Kidney tubule cell (primary cell): ENCODE measurements around the gene IRF2.

ENCODE experiments used
- DNase-seq: peaks from one replicate; pipeline ENCODE4 v3.0.0-alpha.2; 2018; ENCODE audit warnings: low spot score

The IRF2 gene

DNA sequence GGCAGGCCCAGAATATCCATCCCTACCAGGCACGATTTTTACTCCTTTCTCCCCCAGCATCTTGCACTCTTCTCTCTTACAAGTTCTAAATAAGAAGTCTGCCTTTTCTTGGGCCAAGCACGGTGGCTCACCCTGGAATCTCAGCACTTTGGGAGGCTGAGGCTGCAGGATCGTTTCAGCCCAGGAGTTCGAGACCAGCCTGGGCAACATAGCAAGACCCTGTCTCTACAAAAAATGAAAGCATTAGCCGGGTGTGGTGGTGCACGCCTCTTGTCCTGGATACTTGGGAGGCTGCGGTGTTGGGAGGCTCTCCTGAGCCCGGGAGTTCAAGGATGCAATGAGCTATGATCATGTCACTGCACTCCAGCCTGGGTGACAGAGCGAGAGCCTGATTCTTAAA, 64.8 kb downstream of the IRF2 start:
- no peak for DNase-seq

DNA sequence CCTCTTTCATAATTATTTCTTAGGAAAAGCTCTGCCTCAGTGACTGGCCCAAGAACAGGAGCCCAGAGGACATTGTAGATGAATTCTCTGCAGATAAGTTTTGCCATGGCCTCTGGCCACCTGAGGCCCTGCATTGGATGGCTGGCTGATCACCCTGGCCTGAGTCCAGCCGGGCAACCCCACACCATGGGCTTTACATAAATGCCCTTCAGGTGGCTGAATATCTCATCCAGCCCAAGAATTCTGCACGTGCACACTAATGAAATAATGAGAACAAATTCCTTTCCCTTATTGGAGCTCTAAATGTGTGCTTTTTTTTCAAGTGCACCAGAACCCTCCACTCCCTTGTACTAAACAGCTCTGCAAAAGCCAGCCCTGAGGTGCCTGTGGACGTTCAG, 65.7 kb downstream of the IRF2 start:
- DNase-seq = no peak

DNA sequence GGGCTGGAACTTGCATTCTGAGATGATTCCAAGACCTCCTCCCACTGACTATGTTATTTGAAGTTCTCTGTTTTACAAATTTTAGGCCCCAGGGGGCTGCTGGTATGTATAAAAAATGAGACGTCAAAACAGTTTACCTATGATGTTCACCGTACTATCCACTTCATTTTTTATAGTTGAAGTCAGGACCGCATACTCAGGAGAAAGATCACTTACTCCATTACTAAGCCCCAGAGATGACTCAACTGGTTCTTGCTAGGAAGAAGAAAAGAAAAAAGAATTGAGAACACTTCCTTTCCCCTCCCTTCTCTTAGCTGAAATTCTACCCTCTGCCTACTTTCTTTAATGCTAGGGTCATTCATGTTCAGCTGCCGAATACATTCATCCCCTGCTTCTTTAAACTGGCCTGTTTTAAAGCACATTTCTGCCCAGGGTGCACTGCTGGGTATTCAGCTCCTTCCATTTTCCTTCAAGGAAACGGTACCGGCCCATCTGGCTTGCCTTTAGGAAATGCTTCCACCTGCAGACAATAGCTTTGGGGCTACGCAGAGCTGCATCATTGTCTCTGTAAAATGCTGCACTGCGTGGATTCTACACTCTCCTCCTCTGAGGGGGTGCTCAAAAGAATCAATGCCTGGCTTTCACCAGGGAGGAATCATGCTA, 66.2 kb downstream of the IRF2 start:
- DNase-seq = peak; percentile 58

DNA sequence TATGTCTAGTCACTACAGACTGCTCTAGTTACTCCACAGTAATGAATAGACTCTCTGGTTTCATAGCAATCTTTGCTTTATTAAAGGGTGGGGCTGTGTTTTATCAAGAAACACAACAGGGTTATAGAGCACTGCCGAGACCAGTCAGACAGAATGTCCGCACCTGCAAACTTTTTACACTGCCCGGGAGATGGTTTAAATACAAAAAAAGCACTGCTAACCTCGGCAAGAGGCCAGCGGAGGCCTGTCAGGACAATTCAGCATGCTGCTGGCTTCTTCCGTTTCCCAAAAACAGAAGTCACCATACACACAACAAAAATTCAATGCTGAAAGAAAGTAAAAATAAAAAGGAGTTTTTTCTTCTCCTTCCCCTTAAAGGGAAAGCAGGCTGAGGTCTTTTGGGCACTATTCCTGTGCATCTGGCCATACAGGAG, 67.4 kb downstream of the IRF2 start:
- DNase-seq = no peak

DNA sequence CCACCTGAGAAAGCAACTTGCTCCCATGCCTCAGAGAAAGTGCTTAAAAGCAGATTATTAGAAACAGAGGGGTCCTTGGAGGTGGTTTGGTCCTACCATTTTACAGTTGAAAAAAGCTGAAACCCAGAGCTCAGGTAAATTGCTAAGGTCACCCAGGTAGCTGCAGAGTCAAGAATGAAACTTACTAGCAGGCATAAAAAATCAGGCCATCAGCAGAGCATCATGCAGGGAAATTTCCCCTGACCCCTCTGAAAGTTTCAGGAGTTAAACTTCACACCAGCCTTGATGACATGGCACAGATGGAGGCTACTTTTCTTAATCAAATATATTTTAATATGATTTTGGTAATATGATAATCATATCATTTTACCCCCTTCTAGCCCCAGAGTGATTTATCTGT, 70.3 kb downstream of the IRF2 start:
- no peak for DNase-seq

DNA sequence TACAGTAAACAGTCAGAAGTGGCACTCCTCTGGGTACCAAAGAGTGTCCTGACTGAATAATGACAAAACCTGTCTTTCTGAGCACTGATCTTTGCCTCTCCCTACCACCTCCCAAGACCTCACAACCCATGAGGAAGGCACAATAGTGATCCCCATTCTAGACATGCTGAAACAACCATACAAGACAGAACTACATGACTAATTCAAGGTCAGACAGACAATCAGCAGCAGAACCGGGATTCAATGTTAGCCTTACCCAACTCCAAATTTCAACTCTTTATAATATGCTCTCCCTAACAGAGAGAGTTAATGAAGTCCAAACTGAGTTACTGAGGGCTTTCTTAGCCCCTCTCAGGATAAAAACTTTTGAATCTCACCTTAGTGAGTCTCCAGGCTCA, 71.0 kb downstream of the IRF2 start:
- DNase-seq = no peak

DNA sequence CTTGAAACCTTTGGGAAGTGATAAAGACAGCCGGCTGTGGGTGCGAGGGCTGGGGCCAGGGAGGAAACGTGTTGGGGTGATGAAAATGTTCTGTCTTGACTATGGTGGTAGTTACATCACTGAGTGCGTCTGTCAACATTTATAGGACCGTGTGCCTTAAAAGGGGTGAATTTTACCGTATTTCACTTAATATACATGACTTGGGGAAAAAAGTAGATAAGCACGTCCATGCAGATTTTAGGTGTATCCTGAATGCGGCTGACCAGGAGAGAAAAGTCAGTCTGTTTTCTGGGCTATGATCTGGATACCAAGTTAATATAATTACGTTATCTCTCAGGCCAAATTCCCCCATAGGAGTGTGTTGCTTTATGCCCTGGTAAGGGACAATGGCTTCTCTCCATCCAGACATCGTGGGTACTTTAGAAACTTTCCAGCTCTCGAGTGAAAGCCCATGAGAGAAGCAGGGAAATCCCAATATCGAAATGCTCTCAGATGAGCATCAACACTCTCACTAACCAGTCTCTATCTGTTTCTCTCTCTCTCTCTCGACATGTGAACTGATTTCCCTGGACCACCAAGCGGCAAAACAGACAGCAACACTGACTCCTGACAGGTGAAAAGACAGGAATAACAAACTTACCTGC, 71.5 kb downstream of the IRF2 start:
- no peak for DNase-seq

DNA sequence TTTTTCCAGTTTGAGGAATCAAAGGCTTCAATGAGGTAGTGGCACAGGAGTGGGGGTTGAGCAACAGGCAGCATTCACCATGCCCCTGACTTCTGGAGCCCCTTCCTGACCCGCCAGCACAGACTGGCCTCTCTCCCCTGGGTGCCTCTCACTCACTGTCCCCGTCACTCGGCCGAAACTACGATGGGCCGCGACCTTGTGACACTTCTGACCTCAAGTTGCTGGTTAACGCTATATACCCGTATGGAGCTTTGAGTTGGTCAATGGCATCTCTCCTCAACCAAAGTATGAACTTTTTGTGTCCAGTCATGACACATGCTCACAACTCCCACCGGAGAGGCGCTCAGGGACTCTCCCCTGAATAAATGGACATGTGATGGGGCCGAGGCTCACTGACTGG, 72.1 kb downstream of the IRF2 start:
- no peak for DNase-seq

DNA sequence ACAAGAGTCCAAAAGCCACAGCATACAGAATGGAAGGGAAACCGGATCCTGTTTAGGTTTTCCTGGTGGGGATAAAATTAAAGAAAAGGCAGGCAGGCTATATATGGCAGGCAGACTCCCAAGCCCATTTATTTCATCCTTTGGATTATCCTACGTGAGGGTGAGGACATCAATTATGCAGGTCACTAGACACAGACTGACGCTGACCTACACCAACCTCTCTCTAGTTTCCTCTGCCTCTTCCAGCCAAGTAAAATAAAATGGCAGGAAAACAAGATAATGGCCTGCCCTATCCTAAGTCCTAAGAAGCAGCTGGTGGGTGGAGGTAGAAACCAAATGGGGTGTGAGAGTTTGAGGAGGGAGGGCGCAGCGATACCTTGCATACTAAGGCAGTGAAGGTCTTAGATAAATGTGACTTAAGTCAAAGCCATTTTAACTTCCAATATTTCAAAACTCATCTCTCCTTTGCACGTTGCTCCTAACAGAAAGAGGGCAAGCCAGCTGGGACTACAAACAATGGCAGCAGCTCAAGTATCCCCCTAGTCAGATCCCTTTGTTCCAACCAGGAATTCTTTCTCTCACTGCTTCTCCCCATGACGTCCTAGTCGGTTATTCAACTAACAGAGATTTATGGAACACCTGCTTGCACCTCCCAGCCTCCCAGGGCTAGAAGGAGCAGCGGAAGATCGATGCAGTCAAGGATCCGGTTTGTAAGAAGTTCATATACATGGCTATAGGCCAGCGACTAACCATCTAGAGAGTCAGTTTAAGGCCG, 72.8 kb downstream of the IRF2 start:
- no peak for DNase-seq

DNA sequence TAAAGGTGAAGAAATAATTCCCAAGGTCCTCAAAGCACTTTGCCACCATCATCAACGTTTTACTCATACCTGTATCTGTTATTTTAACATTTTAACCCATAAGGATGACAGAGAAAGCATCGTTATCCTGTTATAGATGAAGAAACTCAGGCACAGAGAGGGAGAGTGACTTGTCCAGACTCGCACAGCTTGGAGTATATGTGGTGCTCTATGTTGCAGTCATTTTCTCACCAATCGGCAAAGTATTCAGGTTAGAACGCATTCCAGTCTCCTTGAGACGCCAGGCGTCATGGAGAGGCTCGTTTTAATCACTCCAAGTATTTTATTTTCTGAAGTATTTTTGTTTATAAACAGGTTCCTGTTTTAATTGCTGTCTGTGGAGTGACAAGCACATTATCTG, 73.5 kb downstream of the IRF2 start:
- DNase-seq = no peak

DNA sequence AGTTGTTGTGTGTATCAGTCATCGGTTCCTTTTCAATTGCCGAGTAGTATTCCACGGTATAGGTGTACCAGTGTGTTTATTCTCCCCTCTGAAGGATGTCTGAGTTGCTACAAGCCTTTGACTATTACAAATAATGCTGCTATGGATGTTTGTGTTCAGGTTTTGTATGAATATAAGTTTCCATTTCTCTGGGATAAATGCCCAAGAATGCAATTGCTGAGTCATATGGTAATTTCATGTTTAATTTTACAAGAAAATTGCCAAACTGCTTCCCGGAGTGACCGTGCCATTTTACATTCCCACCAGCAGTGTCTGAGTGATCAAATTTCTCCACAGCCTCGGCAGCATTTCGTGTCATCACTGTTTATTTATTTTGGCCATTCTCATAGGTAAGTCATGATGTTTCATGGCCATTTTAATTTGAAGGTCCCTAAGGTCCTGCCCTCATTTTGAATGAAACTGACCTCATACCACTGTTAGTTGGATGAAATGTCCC, 73.9 kb downstream of the IRF2 start:
- DNase-seq = peak; percentile 29

DNA sequence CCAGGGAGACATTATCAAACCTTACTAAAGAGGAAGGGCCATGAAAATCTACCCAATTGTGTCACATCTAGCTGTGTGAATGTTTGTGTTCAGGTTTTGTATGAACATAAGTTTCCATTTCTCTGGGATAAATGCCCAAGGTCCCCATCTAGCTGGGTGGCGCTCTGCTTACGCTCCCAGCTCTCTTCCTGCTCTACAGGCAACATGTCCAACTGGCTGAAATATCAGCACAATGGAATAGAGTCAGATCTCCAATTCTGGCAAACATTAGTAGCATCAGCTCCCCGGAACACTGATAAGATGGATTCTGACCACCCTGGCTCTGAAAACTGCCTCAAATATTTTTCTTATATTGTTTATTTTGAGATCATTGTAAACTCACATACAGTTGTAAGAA, 74.8 kb downstream of the IRF2 start:
- DNase-seq = no peak

DNA sequence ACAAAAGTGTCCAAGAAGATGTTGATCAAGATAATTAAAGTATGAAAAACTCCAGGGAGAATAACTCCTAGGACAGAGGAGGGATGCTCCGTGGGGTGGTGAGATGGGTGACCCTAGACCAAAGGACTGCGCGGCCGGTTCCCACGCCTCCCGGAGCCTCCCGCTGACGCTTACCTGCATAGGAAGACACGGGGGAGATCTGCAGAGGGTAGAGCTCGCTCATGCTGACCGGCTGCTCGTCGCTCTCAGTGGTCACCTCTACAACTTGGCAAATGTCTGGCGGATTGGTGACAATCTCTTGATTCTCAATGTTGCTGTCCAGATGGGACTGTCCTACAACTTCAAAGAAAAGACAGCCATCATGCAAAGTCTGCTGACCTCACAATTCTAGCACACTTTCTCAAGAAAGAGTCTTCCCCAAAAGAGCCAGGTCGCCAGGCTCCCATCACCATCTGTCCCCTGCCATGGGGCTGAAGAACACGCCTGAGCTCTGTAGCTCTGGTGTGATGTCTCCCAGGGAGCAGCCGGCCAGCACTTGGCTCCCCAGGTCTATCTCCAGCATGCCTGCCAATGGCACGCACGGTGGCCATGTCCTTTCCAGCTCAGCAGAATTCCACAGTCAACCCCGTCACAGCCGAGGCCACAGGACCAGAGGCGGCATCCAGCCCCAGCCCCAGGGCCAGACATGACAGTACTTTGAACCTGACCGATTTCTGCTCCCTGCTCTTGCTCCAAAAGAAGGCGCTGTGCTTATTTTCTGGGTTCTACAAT, 75.4 kb downstream of the IRF2 start:
- no peak for DNase-seq

DNA sequence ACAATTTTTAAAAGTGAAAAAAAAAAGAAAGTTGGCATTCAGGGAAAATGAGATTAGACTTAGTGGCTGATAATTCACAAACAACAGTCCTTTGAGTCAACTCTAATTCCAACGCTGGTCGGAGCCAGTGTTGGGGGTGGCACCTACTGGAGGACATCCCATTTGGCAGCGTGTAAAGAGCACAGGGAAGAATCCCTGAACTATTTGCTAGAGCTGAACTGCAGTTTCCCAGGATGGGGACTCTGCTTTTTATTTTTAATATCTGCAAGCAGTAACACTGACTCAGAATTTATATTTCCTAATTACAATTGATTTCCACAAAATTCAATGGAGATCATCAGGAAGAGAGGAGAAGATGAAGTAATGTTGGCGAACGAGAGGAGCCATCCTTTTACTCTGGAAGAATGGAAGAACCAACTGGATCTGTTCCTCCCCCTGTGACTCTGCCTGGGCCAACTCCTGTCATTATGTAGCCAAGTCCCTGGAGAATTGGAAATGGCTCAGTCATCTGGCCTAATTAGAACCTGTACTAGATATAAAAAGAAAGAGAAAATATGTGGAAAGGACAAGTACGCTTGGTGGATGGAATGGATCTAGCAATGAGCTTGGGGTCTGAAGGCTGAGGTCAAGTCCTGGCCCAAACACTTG, 76.7 kb downstream of the IRF2 start:
- no peak for DNase-seq

DNA sequence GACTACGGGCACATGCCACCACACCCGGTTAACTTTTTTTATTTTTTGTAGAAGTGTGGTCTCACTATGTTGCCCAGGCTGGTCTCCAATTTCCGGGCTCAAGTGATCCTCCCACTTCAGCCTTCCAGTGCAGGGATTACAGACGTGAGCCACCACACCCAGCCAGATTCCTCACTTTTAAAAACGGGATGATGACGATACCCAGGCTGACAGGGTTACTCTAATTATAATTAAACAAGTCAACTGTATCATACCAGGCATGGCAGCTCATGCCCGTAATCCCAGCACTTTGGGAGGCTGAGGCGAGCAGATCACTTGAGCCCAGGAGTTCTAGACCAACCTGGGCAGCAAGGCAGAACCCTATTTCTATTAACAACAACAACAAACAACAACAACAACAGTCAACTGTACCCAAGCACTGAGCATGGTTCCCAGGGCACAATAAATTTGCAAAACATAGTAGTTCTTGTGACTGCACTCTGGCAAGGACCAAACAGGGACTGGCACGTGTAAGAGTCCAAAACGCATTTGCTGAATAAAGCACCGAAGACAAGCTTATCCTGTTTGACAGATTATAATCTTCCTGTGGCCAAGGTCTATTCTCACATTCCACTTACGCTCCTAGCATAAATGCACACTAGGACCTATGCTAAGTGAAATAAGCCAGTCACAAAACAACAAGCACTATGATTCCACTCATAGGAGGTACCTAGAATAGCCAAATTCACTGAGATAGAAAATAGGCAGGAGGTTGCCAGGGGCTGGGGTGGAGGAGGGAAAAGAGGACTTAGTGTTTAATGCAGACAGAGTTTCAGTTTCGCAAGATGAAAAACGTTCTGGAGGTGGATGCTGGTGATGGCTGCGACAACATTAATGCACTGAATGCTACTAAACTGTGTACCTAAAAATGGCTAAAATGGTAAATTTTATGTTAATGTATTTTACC, 77.5 kb downstream of the IRF2 start:
- DNase-seq = no peak

DNA sequence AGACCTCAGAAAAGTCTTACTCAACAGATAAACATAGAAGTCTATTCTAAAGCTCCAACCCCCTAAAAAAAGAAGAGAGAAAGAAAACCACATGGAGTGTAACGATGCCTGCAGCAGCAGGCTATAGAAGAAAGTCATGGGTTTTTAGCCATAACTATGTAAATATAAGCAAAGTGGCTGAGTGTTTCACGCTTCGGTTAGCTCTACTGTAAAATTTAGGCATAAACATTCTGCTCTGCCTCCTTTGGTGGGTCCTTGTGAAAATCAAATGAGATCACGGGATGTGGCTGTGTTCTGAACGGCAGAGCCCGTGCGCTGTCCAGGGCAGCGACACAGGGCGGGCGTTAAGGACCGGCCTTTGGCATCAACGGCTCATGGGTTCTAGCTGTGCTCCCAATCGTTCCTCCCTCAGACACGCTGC, 78.4 kb downstream of the IRF2 start:
- DNase-seq = no peak

DNA sequence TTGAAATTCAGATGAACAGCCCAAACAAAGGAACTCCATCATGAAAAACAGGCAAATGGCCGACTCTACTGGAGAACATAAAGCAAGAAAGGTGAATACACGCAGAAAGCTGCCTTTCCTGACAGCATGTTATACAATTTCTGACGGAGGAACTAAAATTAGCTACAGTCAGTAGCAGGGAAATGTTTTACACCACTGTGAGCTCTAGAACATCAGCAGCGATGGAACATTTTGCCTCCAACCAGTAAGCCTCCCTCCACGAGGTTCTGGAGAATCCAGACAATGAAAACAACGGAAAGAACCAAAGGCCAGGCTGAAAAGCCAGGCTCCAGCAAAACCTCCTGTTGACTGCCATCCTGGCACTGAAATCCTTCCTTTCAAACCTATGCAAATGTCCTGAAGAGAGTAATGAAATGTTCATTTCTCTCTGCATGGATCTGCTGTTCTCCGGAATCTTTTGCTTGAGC, 78.9 kb downstream of the IRF2 start:
- DNase-seq = no peak

DNA sequence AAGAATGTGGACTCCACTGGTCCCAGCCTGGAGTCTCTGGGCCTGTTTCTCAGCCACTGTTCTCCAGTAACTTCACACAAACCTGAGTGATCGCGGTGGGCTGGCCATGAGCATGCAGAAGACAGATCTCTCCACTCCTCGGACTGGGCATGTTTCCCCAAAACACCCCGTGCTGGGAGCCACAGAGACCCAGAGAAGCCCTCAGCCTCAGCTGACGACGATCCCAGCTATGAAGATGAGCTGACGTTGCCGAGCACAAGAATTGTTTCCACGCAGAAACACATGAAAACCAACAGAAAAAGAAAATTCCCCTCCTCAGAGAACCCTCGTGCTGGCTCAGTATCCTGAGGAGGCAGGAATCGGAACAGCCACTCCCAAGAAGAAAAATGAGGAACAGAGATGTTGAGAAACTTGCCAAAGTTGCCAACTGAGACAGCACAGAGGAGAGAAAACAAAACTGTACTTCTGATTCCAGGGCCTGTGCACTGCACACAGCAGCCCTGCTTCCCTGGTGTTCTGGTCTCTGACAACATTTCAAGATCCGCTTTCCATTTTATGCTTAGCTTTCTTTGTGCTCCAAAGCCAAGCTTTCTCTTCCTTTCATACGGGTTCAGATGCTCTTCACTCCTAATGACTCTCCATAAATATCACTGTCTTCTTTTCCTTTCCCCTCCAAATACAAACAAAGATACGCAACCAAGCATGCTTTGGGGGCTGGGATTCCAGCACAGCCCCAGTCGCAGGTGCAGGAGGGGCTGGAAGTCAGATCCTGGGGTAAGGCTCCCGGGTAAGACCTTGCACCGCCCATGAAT, 81.4 kb downstream of the IRF2 start:
- no peak for DNase-seq

DNA sequence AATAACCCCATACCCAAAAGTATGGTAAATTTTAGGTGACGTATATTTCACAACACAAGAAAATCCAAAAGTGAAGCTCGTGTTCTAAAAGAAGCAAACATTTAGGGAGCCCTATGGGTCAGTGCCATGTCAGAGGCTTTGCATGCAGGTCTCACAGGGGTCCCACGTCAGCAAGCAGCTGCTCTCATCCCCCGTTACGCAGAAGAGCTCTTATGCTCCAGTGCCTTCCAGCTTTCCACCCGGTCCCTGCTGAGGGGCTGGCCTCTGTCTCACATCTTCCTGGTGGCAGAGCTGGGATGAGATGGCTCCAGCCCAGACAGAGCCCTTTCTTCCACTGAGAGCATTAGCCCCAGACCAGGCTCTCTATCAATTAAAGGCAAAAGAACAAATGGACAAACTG, 82.0 kb downstream of the IRF2 start:
- no peak for DNase-seq
